Stimulated activated CD4-positive, alpha-beta T cell treated with anti-CD3 and anti-CD28 coated beads, Interleukin-1b, Interleukin-23, amount 100 ng/mL, for 4 hours (primary cell): ENCODE measurements around the gene RAB3D.
"Not testable (repeated sequence)": the region's sequence is repeated elsewhere in the genome, so short reads cannot be mapped to it uniquely, and the experiment has no call there.

Source experiments
- DNase-seq, 2 donors: peaks; one replicate each; pipeline ENCODE4 v3.0.0-alpha.2; 2020; ENCODE audit warnings: low read depth in 2 of 2

Gene RAB3D

GRCh38 chr19:11365557-11366117 is 26.2 kb upstream of the RAB3D start:
- no peak for DNase-seq

- DNase-seq: no peak
These were observed 25.5 kb upstream of the RAB3D start for GRCh38 chr19:11364935-11365334.

GRCh38 chr19:11364296-11364904 is 24.9 kb upstream of the RAB3D start:
- no peak for DNase-seq

- DNase-seq: no peak
These were observed 24.4 kb upstream of the RAB3D start for GRCh38 chr19:11363881-11364280.

- no peak for DNase-seq
These were observed 22.6 kb upstream of the RAB3D start for GRCh38 chr19:11361771-11362731.

- no peak for DNase-seq
These were observed 21.7 kb upstream of the RAB3D start for GRCh38 chr19:11361037-11361770.

- no peak for DNase-seq
These were observed 20.0 kb upstream of the RAB3D start for GRCh38 chr19:11359421-11359820.

GRCh38 chr19:11356676-11357550 is 17.5 kb upstream of the RAB3D start:
- DNase-seq: no peak

GRCh38 chr19:11356074-11356397 is 16.6 kb upstream of the RAB3D start:
- no peak for DNase-seq

GRCh38 chr19:11355160-11356073 is 16.0 kb upstream of the RAB3D start, which contains the start of gene PLPPR2:
PLPPR2 (plus strand) TSS chr19:11355432; CDS start chr19:11357674, 2,242 bp downstream.
- DNase-seq: peak; percentile 72 to 82

- not testable (repeated sequence) for DNase-seq
These were observed 14.6 kb upstream of the RAB3D start for GRCh38 chr19:11354102-11354501.

GRCh38 chr19:11349171-11349570 is 9.7 kb upstream of the RAB3D start:
- no peak for DNase-seq

GRCh38 chr19:11347546-11348039 is 8.1 kb upstream of the RAB3D start:
- no peak for DNase-seq

- peak; percentile 94 to 97 for DNase-seq
These were observed 6.9 kb upstream of the RAB3D start, which contains the start of the genes CCDC159 and TMEM205 for GRCh38 chr19:11346104-11346940. CCDC159 (plus strand) TSS chr19:11346519; CDS start chr19:11346607, 88 bp downstream. TMEM205 (minus strand) TSS chr19:11346268; CDS start chr19:11345619, 649 bp downstream.

- no peak for DNase-seq
These were observed 5.8 kb upstream of the RAB3D start for GRCh38 chr19:11345122-11345803.

GRCh38 chr19:11342429-11342828 is 3.0 kb upstream of the RAB3D start:
- DNase-seq: no peak

- DNase-seq: not testable (repeated sequence)
These were observed 626 bp upstream of the RAB3D start for GRCh38 chr19:11340099-11340467.
